MM.1S (cell line): ENCODE results near the gene ACSS1.

Experiments used
- DNase-seq: peaks from one replicate; pipeline ENCODE4 v3.0.0-alpha.2; 2015
- H2AFZ ChIP-seq: fragments of 300-600 bp; sonication (generic); 2 replicates; pipeline ENCODE4 v1.6.0; 2016; ENCODE audit warnings: antibody characterized with exemption, low read length
- H3F3A ChIP-seq: fragments of 300-600 bp; sonication (generic); 2 replicates; pipeline ENCODE4 v1.6.1; 2016; ENCODE audit warnings: mild to moderate bottlenecking, antibody characterized with exemption, low read length, moderate library complexity, mixed read lengths; ENCODE audit not compliant: insufficient read depth
- H3K27ac ChIP-seq: fragments of 300-600 bp; sonication (generic); 2 replicates; pipeline ENCODE4 v1.5.1; 2016; ENCODE audit warnings: mild to moderate bottlenecking, low read length
- H3K27me3 ChIP-seq: fragments of 300-600 bp; sonication (generic); replicated peaks from 2 replicates; pipeline ENCODE4 v1.6.0; 2016; ENCODE audit warnings: low read length; ENCODE audit not compliant: insufficient read depth
- H3K36me3 ChIP-seq: fragments of 300-600 bp; sonication (generic); replicated peaks from 2 replicates; pipeline ENCODE4 v1.6.1; 2016; ENCODE audit warnings: mild to moderate bottlenecking, low read length, mixed read lengths; ENCODE audit not compliant: insufficient read depth
- H3K4me1 ChIP-seq: fragments of 300-600 bp; sonication (generic); 2 replicates; pipeline ENCODE4 v1.6.1; 2016; ENCODE audit warnings: low read length, mixed read lengths
- H3K4me2 ChIP-seq: fragments of 300-600 bp; sonication (generic); 2 replicates; pipeline ENCODE4 v1.6.0; 2016; ENCODE audit warnings: low read depth, low read length
- H3K4me3 ChIP-seq: fragments of 300-600 bp; sonication (generic); 2 replicates; pipeline ENCODE4 v1.5.1; 2016; ENCODE audit warnings: low read length, mixed read lengths
- H3K79me2 ChIP-seq: fragments of 300-600 bp; sonication (generic); 2 replicates; pipeline ENCODE4 v1.6.1; 2016; ENCODE audit warnings: mixed run types, low read length, mixed read lengths
- H3K9ac ChIP-seq: fragments of 300-600 bp; sonication (generic); 2 replicates; pipeline ENCODE4 v1.6.1; 2016; ENCODE audit warnings: low read length, mixed read lengths
- H3K9me2 ChIP-seq: fragments of 300-600 bp; sonication (generic); replicated peaks from 2 replicates; pipeline ENCODE4 v1.6.1; 2016; ENCODE audit warnings: mild to moderate bottlenecking, low read length, mixed read lengths; ENCODE audit not compliant: insufficient read depth
- H3K9me3 ChIP-seq: fragments of 300-600 bp; sonication (generic); replicated peaks from 2 replicates; pipeline ENCODE4 v1.6.1; 2016; ENCODE audit warnings: mild to moderate bottlenecking, low read length, mixed read lengths; ENCODE audit not compliant: insufficient read depth
- H4K20me1 ChIP-seq: fragments of 300-600 bp; sonication (generic); 2 replicates; pipeline ENCODE4 v1.6.1; 2016; ENCODE audit warnings: mild to moderate bottlenecking, low read length, moderate library complexity, mixed read lengths; ENCODE audit not compliant: insufficient read depth
- EZH2 ChIP-seq: fragments of 300-600 bp; sonication (generic); optimal IDR thresholded peaks from 2 replicates; pipeline ENCODE3; 2017; ENCODE audit warnings: low read depth, mild to moderate bottlenecking, antibody characterized with exemption, low read length, mixed read lengths
- EZH2phosphoT487 ChIP-seq: fragments of 300-600 bp; sonication (generic); IDR thresholded peaks from 2 replicates; pipeline ENCODE4 v1.6.1; 2018; ENCODE audit warnings: antibody characterized with exemption, low read length
- TF ChIP-seq, protein P1 (sequence below): fragments of 300-600 bp; sonication (generic); IDR thresholded peaks from 2 replicates; pipeline ENCODE4 v1.5.1; 2016; ENCODE audit warnings: antibody characterized with exemption, low read length, mixed read lengths

Gene ACSS1

DNA sequence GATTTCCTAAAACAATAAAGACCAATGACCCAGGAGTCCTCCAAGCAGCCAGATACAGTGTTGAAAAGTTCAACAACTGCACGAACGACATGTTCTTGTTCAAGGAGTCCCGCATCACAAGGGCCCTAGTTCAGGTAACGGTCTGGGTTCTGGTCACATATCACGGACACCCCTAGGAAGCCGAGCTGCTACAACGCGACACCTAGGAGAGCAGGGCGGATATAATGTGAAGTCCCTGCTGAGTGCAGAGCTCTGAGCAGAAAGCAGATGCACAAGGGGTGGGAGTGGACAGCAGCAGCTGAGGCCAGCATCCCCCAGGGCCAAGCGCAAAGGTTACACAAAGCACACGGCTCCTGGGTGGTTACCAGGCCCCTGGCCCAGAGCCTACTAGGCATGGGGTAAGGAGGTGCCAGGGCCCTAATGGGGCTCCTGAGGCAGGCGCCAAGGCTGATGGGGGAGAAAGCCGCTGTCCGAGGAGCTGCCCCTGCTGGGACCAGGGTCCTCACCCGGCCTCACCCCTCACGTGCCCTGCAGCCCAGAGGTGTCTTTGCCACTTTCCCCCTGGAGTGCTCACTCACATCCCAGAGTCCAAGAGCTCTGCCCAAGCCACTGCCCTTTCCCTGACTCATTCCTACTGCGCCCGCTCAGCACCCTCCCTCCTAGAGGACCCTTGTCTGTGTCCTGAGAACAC, 100.5 kb downstream of the ACSS1 start:
- Histone ChIP-seq H3K9me2 (no peaks in the 10 kb centered on the region), H4K20me1 (no peaks in the 10 kb centered on the region), H3K4me3 (no peak overlapping the region), H3K4me2 (no peak overlapping the region), H3K9ac (no peak overlapping the region), H2AFZ (no peak overlapping the region), H3K79me2 (no peaks in the 10 kb centered on the region), H3K36me3 (no peaks in the 10 kb centered on the region), H3K9me3 (no peaks in the 10 kb centered on the region), H3K27ac (no peak overlapping the region), H3K27me3 (no peaks in the 10 kb centered on the region), H3K4me1 (peaks cover 5% of the 10 kb centered on the region; the same call in 1 of the 2 replicates), H3F3A (no peaks in the 10 kb centered on the region)
- DNase-seq: no peak
- TF ChIP-seq, protein P1, sequence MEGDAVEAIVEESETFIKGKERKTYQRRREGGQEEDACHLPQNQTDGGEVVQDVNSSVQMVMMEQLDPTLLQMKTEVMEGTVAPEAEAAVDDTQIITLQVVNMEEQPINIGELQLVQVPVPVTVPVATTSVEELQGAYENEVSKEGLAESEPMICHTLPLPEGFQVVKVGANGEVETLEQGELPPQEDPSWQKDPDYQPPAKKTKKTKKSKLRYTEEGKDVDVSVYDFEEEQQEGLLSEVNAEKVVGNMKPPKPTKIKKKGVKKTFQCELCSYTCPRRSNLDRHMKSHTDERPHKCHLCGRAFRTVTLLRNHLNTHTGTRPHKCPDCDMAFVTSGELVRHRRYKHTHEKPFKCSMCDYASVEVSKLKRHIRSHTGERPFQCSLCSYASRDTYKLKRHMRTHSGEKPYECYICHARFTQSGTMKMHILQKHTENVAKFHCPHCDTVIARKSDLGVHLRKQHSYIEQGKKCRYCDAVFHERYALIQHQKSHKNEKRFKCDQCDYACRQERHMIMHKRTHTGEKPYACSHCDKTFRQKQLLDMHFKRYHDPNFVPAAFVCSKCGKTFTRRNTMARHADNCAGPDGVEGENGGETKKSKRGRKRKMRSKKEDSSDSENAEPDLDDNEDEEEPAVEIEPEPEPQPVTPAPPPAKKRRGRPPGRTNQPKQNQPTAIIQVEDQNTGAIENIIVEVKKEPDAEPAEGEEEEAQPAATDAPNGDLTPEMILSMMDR: no peak
- TF ChIP-seq EZH2phosphoT487 (no peak), EZH2 (no peak)
